ENCODE results near the gene PCBP3. TPM values are rescaled to one million over a fixed set of nuclear protein-coding genes. Genes with fewer than 3 reads are reported as not detected.

The PCBP3 gene
- total RNA-seq, 1 experiment from 2014 or later, result not detected

DNA sequence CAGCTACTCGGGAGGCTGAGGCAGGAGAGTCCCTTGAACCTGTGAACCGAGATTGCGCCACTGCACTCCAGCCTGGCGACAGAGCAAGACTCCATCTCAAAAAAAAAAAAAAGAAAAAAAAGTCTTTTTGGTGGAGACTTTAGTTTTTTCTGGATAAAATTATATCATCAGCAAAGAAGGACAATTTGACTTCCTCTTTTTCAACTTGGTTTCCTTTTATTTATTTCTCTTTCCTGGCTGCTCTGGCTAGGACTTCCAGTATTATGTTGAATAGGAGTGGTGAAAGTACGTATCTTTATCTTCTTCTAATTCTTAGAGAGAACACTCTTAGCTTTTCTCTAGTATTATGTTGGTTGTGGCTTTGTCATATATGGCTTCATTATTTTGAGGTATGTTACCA lies 130.8 kb downstream of the PCBP3 start:
- TF ChIP-seq TCF7L2 (IDR thresholded peaks at IDR 0.05; ENCODE audit: low read depth, low read length) (no peak), SIN3A (IDR thresholded peaks at IDR 0.05; ENCODE audit: borderline replicate concordance, insufficient read depth, low read depth, low read length) (no peak), POLR2AphosphoS5 (IDR thresholded peaks at IDR 0.05; ENCODE audit: low read depth, low read length) (no peak)
- TF ChIP-seq, protein P1, sequence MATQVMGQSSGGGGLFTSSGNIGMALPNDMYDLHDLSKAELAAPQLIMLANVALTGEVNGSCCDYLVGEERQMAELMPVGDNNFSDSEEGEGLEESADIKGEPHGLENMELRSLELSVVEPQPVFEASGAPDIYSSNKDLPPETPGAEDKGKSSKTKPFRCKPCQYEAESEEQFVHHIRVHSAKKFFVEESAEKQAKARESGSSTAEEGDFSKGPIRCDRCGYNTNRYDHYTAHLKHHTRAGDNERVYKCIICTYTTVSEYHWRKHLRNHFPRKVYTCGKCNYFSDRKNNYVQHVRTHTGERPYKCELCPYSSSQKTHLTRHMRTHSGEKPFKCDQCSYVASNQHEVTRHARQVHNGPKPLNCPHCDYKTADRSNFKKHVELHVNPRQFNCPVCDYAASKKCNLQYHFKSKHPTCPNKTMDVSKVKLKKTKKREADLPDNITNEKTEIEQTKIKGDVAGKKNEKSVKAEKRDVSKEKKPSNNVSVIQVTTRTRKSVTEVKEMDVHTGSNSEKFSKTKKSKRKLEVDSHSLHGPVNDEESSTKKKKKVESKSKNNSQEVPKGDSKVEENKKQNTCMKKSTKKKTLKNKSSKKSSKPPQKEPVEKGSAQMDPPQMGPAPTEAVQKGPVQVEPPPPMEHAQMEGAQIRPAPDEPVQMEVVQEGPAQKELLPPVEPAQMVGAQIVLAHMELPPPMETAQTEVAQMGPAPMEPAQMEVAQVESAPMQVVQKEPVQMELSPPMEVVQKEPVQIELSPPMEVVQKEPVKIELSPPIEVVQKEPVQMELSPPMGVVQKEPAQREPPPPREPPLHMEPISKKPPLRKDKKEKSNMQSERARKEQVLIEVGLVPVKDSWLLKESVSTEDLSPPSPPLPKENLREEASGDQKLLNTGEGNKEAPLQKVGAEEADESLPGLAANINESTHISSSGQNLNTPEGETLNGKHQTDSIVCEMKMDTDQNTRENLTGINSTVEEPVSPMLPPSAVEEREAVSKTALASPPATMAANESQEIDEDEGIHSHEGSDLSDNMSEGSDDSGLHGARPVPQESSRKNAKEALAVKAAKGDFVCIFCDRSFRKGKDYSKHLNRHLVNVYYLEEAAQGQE (IDR thresholded peaks at IDR 0.05; ENCODE audit: insufficient read depth in 1 of 2, low read depth in 2 of 2, low read length in 1 of 2), result no peak
- TF ChIP-seq, protein P2, sequence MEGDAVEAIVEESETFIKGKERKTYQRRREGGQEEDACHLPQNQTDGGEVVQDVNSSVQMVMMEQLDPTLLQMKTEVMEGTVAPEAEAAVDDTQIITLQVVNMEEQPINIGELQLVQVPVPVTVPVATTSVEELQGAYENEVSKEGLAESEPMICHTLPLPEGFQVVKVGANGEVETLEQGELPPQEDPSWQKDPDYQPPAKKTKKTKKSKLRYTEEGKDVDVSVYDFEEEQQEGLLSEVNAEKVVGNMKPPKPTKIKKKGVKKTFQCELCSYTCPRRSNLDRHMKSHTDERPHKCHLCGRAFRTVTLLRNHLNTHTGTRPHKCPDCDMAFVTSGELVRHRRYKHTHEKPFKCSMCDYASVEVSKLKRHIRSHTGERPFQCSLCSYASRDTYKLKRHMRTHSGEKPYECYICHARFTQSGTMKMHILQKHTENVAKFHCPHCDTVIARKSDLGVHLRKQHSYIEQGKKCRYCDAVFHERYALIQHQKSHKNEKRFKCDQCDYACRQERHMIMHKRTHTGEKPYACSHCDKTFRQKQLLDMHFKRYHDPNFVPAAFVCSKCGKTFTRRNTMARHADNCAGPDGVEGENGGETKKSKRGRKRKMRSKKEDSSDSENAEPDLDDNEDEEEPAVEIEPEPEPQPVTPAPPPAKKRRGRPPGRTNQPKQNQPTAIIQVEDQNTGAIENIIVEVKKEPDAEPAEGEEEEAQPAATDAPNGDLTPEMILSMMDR (IDR thresholded peaks at IDR 0.05), result no peak
- no peak overlapping the region for H3K4me3 ChIP-seq (ENCODE audit: low read depth in 2 of 2, low read length in 2 of 2)
- no TSS peak for BruUV-seq (replicated peaks)
- DNase-seq (ENCODE audit: low read depth, low spot score), result no peak
- in situ Hi-C loops (cut with HindIII; ENCODE audit: low pct_unique_long_range_greater_than_20kb, low sequenced_read_pairs), result no loop called here
- no peaks in the 10 kb centered on the region for H3K9me3 ChIP-seq (ENCODE audit: control insufficient read depth, insufficient read depth, low read depth, low read length)
- no peak for ATAC-seq
- H3K27me3 ChIP-seq (ENCODE audit: control insufficient read depth, insufficient read depth, low read length), result 0 out of 2 replicates have a peak, but pooled peaks cover 5% of the 10 kb centered on the region
- ChIA-PET CTCF (no interaction called here), POLR2A (no interaction called here)
- H3K36me3 ChIP-seq (ENCODE audit: control insufficient read depth, insufficient read depth, low read length), result no peaks in the 10 kb centered on the region
- intact Hi-C loops (cut with micrococcal nuclease; ENCODE audit: unreplicated experiment), result no loop called here
- H3K4me1 ChIP-seq (ENCODE audit: control insufficient read depth, insufficient read depth, low read length), result no peaks in the 10 kb centered on the region
- H3K27ac ChIP-seq (ENCODE audit: low read length), result no peak overlapping the region

DNA sequence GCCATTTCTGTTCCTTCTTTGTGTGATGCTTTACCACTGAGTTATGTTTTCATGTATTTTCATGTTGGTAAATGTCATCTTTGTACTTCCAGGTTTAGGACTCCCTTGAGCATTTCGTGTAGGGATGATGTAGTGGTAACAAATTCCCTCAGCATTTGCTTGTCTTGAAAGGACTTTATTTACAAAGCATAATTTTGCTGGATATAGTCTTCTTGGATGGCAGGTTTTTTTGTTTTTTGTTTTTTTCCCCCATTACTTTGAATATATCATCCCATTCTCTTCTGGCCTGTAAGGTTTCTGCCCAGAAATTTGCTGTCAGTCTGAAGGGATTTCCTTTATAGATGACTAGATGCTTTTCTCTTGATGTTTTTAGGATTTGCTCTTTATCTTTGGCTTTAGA lies 133.4 kb downstream of the PCBP3 start:
- DNase-seq (ENCODE audit: low read depth, low spot score) (no peak), ATAC-seq (no peak)
- Histone ChIP-seq H3K36me3 (ENCODE audit: control insufficient read depth, insufficient read depth, low read length) (no peaks in the 10 kb centered on the region), H3K27ac (ENCODE audit: low read length) (no peak overlapping the region), H3K9me3 (ENCODE audit: control insufficient read depth, insufficient read depth, low read depth, low read length) (no peaks in the 10 kb centered on the region), H3K4me3 (ENCODE audit: low read depth in 2 of 2, low read length in 2 of 2) (no peak overlapping the region), H3K27me3 (ENCODE audit: control insufficient read depth, insufficient read depth, low read length) (peaks cover 7% of the 10 kb centered on the region; the same call in 1 of the 2 replicates), H3K4me1 (ENCODE audit: control insufficient read depth, insufficient read depth, low read length) (no peaks in the 10 kb centered on the region)
- intact Hi-C loops (cut with micrococcal nuclease; ENCODE audit: unreplicated experiment) (no loop called here), in situ Hi-C loops (cut with HindIII; ENCODE audit: low pct_unique_long_range_greater_than_20kb, low sequenced_read_pairs) (no loop called here)
- TF ChIP-seq TCF7L2 (IDR thresholded peaks at IDR 0.05; ENCODE audit: low read depth, low read length) (no peak), POLR2AphosphoS5 (IDR thresholded peaks at IDR 0.05; ENCODE audit: low read depth, low read length) (no peak), SIN3A (IDR thresholded peaks at IDR 0.05; ENCODE audit: borderline replicate concordance, insufficient read depth, low read depth, low read length) (no peak)
- TF ChIP-seq, protein P2 (IDR thresholded peaks at IDR 0.05), result no peak
- TF ChIP-seq, protein P1 (IDR thresholded peaks at IDR 0.05; ENCODE audit: insufficient read depth in 1 of 2, low read depth in 2 of 2, low read length in 1 of 2), result no peak
- no TSS peak for BruUV-seq (replicated peaks)
- ChIA-PET POLR2A (no interaction called here), CTCF (no interaction called here)

Data from Panc1 (cell line).